ENCODE results near the gene CHURC1. TPM values are rescaled to one million over a fixed set of nuclear protein-coding genes. Genes with fewer than 3 reads are reported as not detected.

The CHURC1 gene
- total and polyA plus RNA-seq, 2 of the 8 experiments (the other 6 are each of a cell fraction or from before 2014, with no cell fraction given), result 50.2 to 59.3 TPM

DNA sequence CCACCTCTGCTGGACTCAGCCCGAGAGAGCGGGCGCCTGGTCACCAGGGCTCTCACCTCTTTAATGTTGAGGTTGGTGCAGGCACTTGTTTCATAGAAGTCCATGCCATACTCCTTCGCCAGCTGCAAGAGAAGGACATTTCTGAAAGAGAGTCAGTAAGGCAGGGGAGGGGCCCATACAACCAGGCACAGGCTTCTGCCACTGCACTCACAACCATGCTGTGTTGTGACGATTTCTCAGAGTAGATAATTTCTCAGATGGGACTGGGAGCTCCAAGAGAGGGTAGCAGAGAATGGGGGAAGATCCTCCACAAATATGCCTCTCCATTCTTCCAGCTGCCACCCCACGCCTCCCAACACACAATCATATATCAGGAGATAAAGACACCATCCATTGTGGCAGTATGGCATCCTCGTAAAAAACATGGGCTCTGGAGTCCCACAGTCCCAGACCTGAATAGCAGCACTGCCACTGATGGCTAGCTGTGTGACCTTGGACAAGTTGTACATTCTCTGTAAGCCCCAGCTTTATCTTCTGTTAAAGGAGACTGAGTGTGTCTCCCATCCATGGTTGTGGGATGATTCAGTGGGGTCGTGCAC lies 34.5 kb downstream of the CHURC1 start:
- Histone ChIP-seq H3K23ac (ENCODE audit: insufficient read length) (no peak overlapping the region), H3K27ac (ENCODE audit: low read depth, low read length) (no peak overlapping the region), H3K79me1 (ENCODE audit: low read depth, low read length) (no peaks in the 10 kb centered on the region), H3K4me1 (replicated peaks in 1 of 4; ENCODE audit: control insufficient read depth in 3 of 4, insufficient read depth in 4 of 4, low read length in 3 of 4) (peaks cover 0 to under 1% (median 0%) of the 10 kb centered on the region in 4 experiments; a peak in 2 of 7 replicates), H3K9ac (replicated peaks in 1 of 4; ENCODE audit: extremely low read depth in 1 of 4, low read depth in 3 of 4, low read length in 3 of 4) (no peak overlapping the region), H2BK12ac (ENCODE audit: low read depth, low read length) (no peak overlapping the region), H3K79me2 (ENCODE audit: control insufficient read depth in 1 of 2, insufficient read depth in 2 of 2, low read length in 2 of 2) (no peaks in the 10 kb centered on the region), H3K27me3 (replicated peaks in 1 of 4; ENCODE audit: control insufficient read depth in 3 of 4, extremely low read depth in 1 of 4, insufficient read depth in 3 of 4, low read length in 3 of 4) (no peaks in the 10 kb centered on the region), H4K91ac (replicated peaks; ENCODE audit: insufficient read length, low read length) (no peak overlapping the region), H2BK5ac (ENCODE audit: low read depth, low read length) (no peak overlapping the region), H2BK120ac (replicated peaks; ENCODE audit: low read depth, low read length) (no peak overlapping the region), H2BK15ac (ENCODE audit: low read length) (no peak overlapping the region), H3K9me3 (ENCODE audit: insufficient read depth in 2 of 2, low read depth in 1 of 2, low read length in 1 of 2) (no peaks in the 10 kb centered on the region), H3K56ac (replicated peaks; ENCODE audit: insufficient read length, low read depth, low read length) (no peak overlapping the region), H2AFZ (ENCODE audit: low read length) (no peak overlapping the region), H4K20me1 (replicated peaks in 1 of 2; ENCODE audit: control insufficient read depth in 1 of 2, insufficient read depth in 2 of 2, low read length in 2 of 2) (peaks cover 0 to 2% of the 10 kb centered on the region in 2 experiments), H2BK20ac (ENCODE audit: low read length) (no peak overlapping the region), H4K5ac (ENCODE audit: insufficient read length, low read depth, low read length) (no peak overlapping the region), H3K14ac (ENCODE audit: insufficient read length) (no peak overlapping the region), H3K23me2 (ENCODE audit: low read depth, low read length) (no peaks in the 10 kb centered on the region), H3K4me3 (ENCODE audit: extremely low read depth in 1 of 4, insufficient read depth in 2 of 4, low read depth in 3 of 4, low read length in 4 of 4) (no peak overlapping the region), H3K4me2 (ENCODE audit: insufficient read depth in 1 of 2, low read depth in 2 of 2, low read length in 2 of 2) (no peak overlapping the region), H4K8ac (ENCODE audit: extremely low read depth, insufficient read depth, low read length) (no peak overlapping the region), H3K18ac (ENCODE audit: extremely low read depth, low read length) (no peak overlapping the region), H3K36me3 (ENCODE audit: control insufficient read depth in 2 of 4, insufficient read depth in 4 of 4, low read length in 3 of 4) (peaks cover 5 to 34% (median 13%) of the 10 kb centered on the region in 4 experiments; a peak in 4 of 8 replicates), H3K4ac (replicated peaks; ENCODE audit: insufficient read length, low read depth, low read length) (no peak overlapping the region), H2AK5ac (ENCODE audit: low read depth, low read length) (no peak overlapping the region)
- ChIA-PET POLR2A (ENCODE audit: partially characterized antibody) (interaction anchor here (1.5 to 2.8 kb wide), 2 partner anchors 9 to 17 kb away, joined by 3 to 9 read pairs; no protein-coding TSS in a partner anchor), CTCF (ENCODE audit: partially characterized antibody) (interaction anchor here (1.5 kb wide), 1 partner anchor 38 kb away, joined by 3 read pairs; no protein-coding TSS in a partner anchor)
- FAIRE-seq (no peak), DNase-seq (ENCODE audit: low read depth in 1 of 2, low spot score in 2 of 2) (no peak)
- 93% methylated on average over 8 of the region's 8 CpGs; no CpG with 5 or more reads in 1 of the 2 experiments for WGBS, 2 experiments (ENCODE audit: extremely low coverage in 1 of 2, insufficient coverage in 1 of 2, insufficient read length in 1 of 2, insufficient replicate concordance in 2 of 2, low coverage in 1 of 2, low lambda C conversion rate in 2 of 2, missing lambda C conversion rate in 1 of 2)
- no peak for TF ChIP-seq SP2 (IDR thresholded peaks at IDR 0.05; ENCODE audit: low read length)
- no peak for TF ChIP-seq ASH2L (IDR thresholded peaks at IDR 0.05; ENCODE audit: low read length)
- no peak for TF ChIP-seq RAD21 (IDR thresholded peaks at IDR 0.05 in 1 of 2, conservative IDR thresholded peaks at IDR 0.05 in 1 of 2; ENCODE audit: low read depth in 2 of 2, low read length in 2 of 2)
- TF ChIP-seq ZNF274 (IDR thresholded peaks at IDR 0.05; ENCODE audit: borderline replicate concordance, extremely low read depth, low read length), result no peak
- no peak for TF ChIP-seq RFX5 (IDR thresholded peaks at IDR 0.05; ENCODE audit: borderline replicate concordance, low read depth, low read length)
- no peak for TF ChIP-seq KDM1A (IDR thresholded peaks at IDR 0.05; ENCODE audit: borderline replicate concordance, low read length)
- no peak for TF ChIP-seq NANOG (IDR thresholded peaks at IDR 0.05; ENCODE audit: insufficient read depth, low read depth, low read length, poor library complexity, severe bottlenecking)
- no peak for TF ChIP-seq RXRA (IDR thresholded peaks at IDR 0.05; ENCODE audit: insufficient read depth, low read depth, low read length)
- TF ChIP-seq SP1 (IDR thresholded peaks at IDR 0.05; ENCODE audit: low read depth, low read length), result no peak
- TF ChIP-seq CHD2 (IDR thresholded peaks at IDR 0.05; ENCODE audit: low read length), result no peak
- TF ChIP-seq, protein P1, sequence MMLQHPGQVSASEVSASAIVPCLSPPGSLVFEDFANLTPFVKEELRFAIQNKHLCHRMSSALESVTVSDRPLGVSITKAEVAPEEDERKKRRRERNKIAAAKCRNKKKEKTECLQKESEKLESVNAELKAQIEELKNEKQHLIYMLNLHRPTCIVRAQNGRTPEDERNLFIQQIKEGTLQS (IDR thresholded peaks at IDR 0.05; ENCODE audit: insufficient read depth, low read depth, low read length), result no peak
- TF ChIP-seq PHF8 (conservative IDR thresholded peaks at IDR 0.05; ENCODE audit: low read depth, low read length), result no peak
